Kidney (tissue), 14 donors: ENCODE measurements around the gene TCL1B. TPM values are rescaled to one million over a fixed set of nuclear protein-coding genes. Genes with fewer than 3 reads are reported as not detected.

Experiments
- DNase-seq, 5 donors: peaks; one replicate each; pipeline ENCODE4 v3.0.0-alpha.2; 2013 to 2020
- FAIRE-seq: peaks from 2 replicates; lab custom pipeline; 2012; peaks lifted over from hg19 to GRCh38; lab: Jason Lieb, UNC
- H3K27ac ChIP-seq, 2 donors: one replicate each; pipeline ENCODE4 v1.7.0; 2013; ENCODE audit warnings: low read depth in 2 of 2, low read length in 2 of 2, inconsistent platforms in 1 of 2
- H3K27me3 ChIP-seq: one replicate; pipeline ENCODE4 v1.7.1; 2013; ENCODE audit warnings: low read length, inconsistent platforms; ENCODE audit not compliant: control insufficient read depth, insufficient read depth
- H3K36me3 ChIP-seq, 3 donors: one replicate each; pipeline versions ENCODE4 v1.7.0 to v1.7.1; 2013; ENCODE audit warnings: low read length in 3 of 3, control low read depth in 1 of 3, inconsistent platforms in 1 of 3; ENCODE audit not compliant: insufficient read depth in 3 of 3, control insufficient read depth in 2 of 3
- H3K4me1 ChIP-seq, 3 donors: one replicate each; pipeline versions ENCODE4 v1.7.0 to v1.7.1; 2013; ENCODE audit warnings: low read length in 3 of 3, inconsistent platforms in 1 of 3, low read depth in 1 of 3; ENCODE audit not compliant: control insufficient read depth in 2 of 3, insufficient read depth in 2 of 3
- H3K4me3 ChIP-seq, 3 donors: one replicate each; pipeline versions ENCODE4 v1.7.0 to v1.8.1; 2013; ENCODE audit warnings: low read length in 3 of 3, control low read depth in 1 of 3, inconsistent platforms in 1 of 3
- H3K9ac ChIP-seq, 3 donors: one replicate each; pipeline versions ENCODE4 v1.7.0 to v1.7.1; 2013; ENCODE audit warnings: low read length in 3 of 3, control low read depth in 1 of 3, inconsistent platforms in 1 of 3
- H3K9me3 ChIP-seq, 3 donors: one replicate each; pipeline versions ENCODE4 v1.7.0 to v1.7.1; 2013; ENCODE audit warnings: low read length in 3 of 3, control low read depth in 1 of 3, inconsistent platforms in 1 of 3; ENCODE audit not compliant: control insufficient read depth in 2 of 3, insufficient read depth in 1 of 3
- CTCF ChIP-seq: IDR thresholded peaks from 3 replicates; pipeline ENCODE4 v1.5.1; 2012; ENCODE audit warnings: mild to moderate bottlenecking, moderate library complexity, borderline replicate concordance; ENCODE audit not compliant: insufficient read depth; ENCODE audit errors: extremely low read depth
- intact Hi-C: fragments of 100-400 bp; cut with DNase I; formaldehyde crosslinking; loops from one replicate; pipeline ENCODE4 v1.11.1; 2022
- polyA plus RNA-seq: library from polyadenylated mRNA; stranded (reverse); fragments of 350-450 nt; fragmentation: Illumina TruSeq; extraction: RNeasy Lipid Tissue Mini Kit (QIAGEN cat#74804); gene quantifications from one replicate; pipeline ENCODE4 v1.2.3, GENCODE V29; 2014; ENCODE audit warnings: low read depth, low replicate concordance; ENCODE audit not compliant: insufficient read depth
- total RNA-seq: library from RNA; stranded (reverse); fragmentation: NEBNext Ultra II Directional; extraction: Animal tissue kit (Norgen Biotek cat#: 25700); gene quantifications from one replicate; pipeline ENCODE4 v1.2.1, GENCODE V29; 2021
- donor health status: control.
- donor health status: control.
- donor health status: control.
- donor health status: control.
- donor health status: control.
- donor health status: DM: yes; HTN: yes; CAD: no.
- donor health status: Normal renal cell carcinoma (clear cell type).

The TCL1B gene
- total and polyA plus RNA-seq, 2 donors from 2014 or later, result not detected

DNA sequence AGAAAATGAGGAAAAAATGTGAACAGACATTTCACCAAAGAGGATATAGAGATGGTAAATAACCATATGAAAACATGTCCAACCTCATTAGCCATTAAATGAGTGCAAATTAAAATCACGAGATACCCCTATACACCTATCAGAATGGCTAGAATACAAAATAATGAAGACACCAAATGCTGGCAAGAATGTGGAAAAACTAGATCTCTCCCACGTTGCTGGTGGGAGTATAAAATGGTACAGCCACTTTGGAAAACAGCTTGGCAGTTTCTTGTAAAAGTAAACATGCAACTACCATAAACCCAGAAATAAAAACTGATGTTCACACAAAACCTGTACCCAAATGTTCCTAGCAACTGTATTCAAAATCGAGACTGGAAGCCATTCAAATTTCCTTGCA is 38.3 kb upstream of the TCL1B start:
- no peak overlapping the region for H3K4me3 ChIP-seq
- H3K36me3 ChIP-seq, result no peaks in the 10 kb centered on the region
- TF ChIP-seq CTCF, result no peak
- no peak overlapping the region for H3K9ac ChIP-seq
- H3K9me3 ChIP-seq, result no peaks in the 10 kb centered on the region
- H3K27me3 ChIP-seq, result no peaks in the 10 kb centered on the region
- FAIRE-seq (no peak), DNase-seq (no peak)
- H3K27ac ChIP-seq, result no peak overlapping the region
- peaks cover 7 to 9% (median 9%) of the 10 kb centered on the region in 3 donors for H3K4me1 ChIP-seq
- intact Hi-C loops, result no loop called here

- Histone ChIP-seq H3K27me3 (no peaks in the 10 kb centered on the region), H3K27ac (no peak overlapping the region), H3K9me3 (no peaks in the 10 kb centered on the region), H3K4me3 (no peak overlapping the region), H3K4me1 (peaks cover 7 to 9% (median 9%) of the 10 kb centered on the region in 3 donors), H3K9ac (no peak overlapping the region), H3K36me3 (no peaks in the 10 kb centered on the region)
- DNase-seq, result no peak
- intact Hi-C loops, result no loop called here
- no peak for TF ChIP-seq CTCF
- FAIRE-seq, result no peak
Measured at GRCh38 chr14:95649230-95649629, 37.0 kb upstream of the TCL1B start.

DNA sequence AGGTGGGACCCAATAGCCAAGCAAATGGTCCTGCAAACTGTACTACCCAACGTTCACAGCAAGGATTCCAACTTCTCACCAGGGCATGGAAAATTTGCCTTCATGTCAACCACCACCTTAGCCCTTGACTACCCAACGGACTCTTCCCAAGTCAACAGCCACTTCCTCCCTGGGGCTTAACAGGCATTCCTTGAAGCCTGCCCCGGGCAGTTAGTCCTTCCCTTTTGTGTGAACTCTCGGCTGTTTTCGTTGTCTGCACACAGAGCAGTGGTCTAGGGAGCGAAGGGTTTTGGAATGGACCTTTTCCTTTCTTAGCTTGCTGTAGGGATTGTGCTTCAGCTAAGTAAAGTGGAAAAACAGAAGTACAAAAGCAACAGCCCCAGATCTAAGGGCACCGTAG is 35.2 kb upstream of the TCL1B start:
- Histone ChIP-seq H3K36me3 (no peaks in the 10 kb centered on the region), H3K4me3 (no peak overlapping the region), H3K27ac (peak overlapping the region; percentile 82 to 83), H3K9me3 (no peaks in the 10 kb centered on the region), H3K27me3 (no peaks in the 10 kb centered on the region), H3K9ac (no peak overlapping the region), H3K4me1 (peaks cover 9% of the 10 kb centered on the region in 3 donors)
- FAIRE-seq, result no peak
- intact Hi-C loops, result no loop called here
- DNase-seq, result no peak
- TF ChIP-seq CTCF, result no peak
